Medulla oblongata (tissue), 1 donor: ENCODE results near the gene RIPOR2.
A peak's percentile ranks its signal among the peaks of the same experiment; 100 is the strongest.

Experiments
- DNase-seq: peaks from one replicate; pipeline ENCODE4 v3.0.0-alpha.2; 2015; ENCODE audit errors: extremely low spot score

The RIPOR2 gene

GRCh38 chr6:24876499-24877465, 59.0 kb downstream of the RIPOR2 start:
- no peak for DNase-seq

- no peak for DNase-seq
These were observed 60.2 kb downstream of the RIPOR2 start for GRCh38 chr6:24875534-24875901.

GRCh38 chr6:24874776-24875533, 60.8 kb downstream of the RIPOR2 start:
- DNase-seq, result no peak

GRCh38 chr6:24874128-24874527, 61.6 kb downstream of the RIPOR2 start:
- no peak for DNase-seq

GRCh38 chr6:24872779-24873178, 63.0 kb downstream of the RIPOR2 start:
- no peak for DNase-seq

- no peak for DNase-seq
These were observed 67.0 kb downstream of the RIPOR2 start for GRCh38 chr6:24868765-24869164.

GRCh38 chr6:24867104-24867703, 68.6 kb downstream of the RIPOR2 start:
- no peak for DNase-seq

- DNase-seq, result no peak
These were observed 70.6 kb downstream of the RIPOR2 start for GRCh38 chr6:24865161-24865560.

- DNase-seq, result no peak
These were observed 71.4 kb downstream of the RIPOR2 start for GRCh38 chr6:24864343-24864742.

GRCh38 chr6:24861934-24862333, 73.8 kb downstream of the RIPOR2 start:
- DNase-seq, result no peak

- DNase-seq, result no peak
These were observed 76.1 kb downstream of the RIPOR2 start for GRCh38 chr6:24859608-24860200.

- no peak for DNase-seq
These were observed 76.6 kb downstream of the RIPOR2 start for GRCh38 chr6:24859132-24859531.

GRCh38 chr6:24858177-24858653, 77.5 kb downstream of the RIPOR2 start:
- DNase-seq, result no peak

- DNase-seq, result no peak
These were observed 78.7 kb downstream of the RIPOR2 start for GRCh38 chr6:24856901-24857670.

- DNase-seq, result no peak
These were observed 79.5 kb downstream of the RIPOR2 start for GRCh38 chr6:24856246-24856599.

GRCh38 chr6:24855395-24856245, 80.1 kb downstream of the RIPOR2 start:
- DNase-seq, result peak; percentile 78

- DNase-seq, result no peak
These were observed 81.6 kb downstream of the RIPOR2 start for GRCh38 chr6:24854077-24854666.

GRCh38 chr6:24851086-24851485, 84.7 kb downstream of the RIPOR2 start:
- no peak for DNase-seq

GRCh38 chr6:24849713-24850112, 86.0 kb downstream of the RIPOR2 start:
- no peak for DNase-seq

- peak; percentile 83 for DNase-seq
These were observed 87.3 kb downstream of the RIPOR2 start for GRCh38 chr6:24848461-24848860.
